Liver (tissue), 3 donors: ENCODE results near the gene CORO2A.

ENCODE experiments used
- EGR1 ChIP-seq, 2 donors: IDR thresholded peaks; 2 replicates each; pipeline ENCODE4 v1.6.1; 2016 to 2018; ENCODE audit warnings: antibody characterized with exemption in 2 of 2, low read depth in 2 of 2
- GABPA ChIP-seq, 2 donors: IDR thresholded peaks in 1 of 2; conservative IDR thresholded peaks in 1 of 2; 2 replicates each; pipeline ENCODE4 v1.6.1; 2016; ENCODE audit warnings: antibody characterized with exemption in 2 of 2, mild to moderate bottlenecking in 1 of 2, moderate library complexity in 1 of 2
- YY1 ChIP-seq: IDR thresholded peaks from 2 replicates; pipeline ENCODE4 v1.6.1; 2016; ENCODE audit warnings: antibody characterized with exemption, mild to moderate bottlenecking
- TF ChIP-seq, protein P1 (sequence below): IDR thresholded peaks from 2 replicates; pipeline ENCODE4 v1.6.1; 2016; ENCODE audit warnings: antibody characterized with exemption
- TF ChIP-seq, protein P2 (sequence below): fragments of 150-350 bp; IDR thresholded peaks from 2 replicates; pipeline ENCODE4 v1.5.1; 2017; ENCODE audit warnings: improper control_type of control experiment, low read depth, low read length; ENCODE audit not compliant: missing input control
- TF ChIP-seq, protein P3 (sequence below): IDR thresholded peaks from 2 replicates; pipeline ENCODE4 v1.6.1; 2016; ENCODE audit warnings: antibody characterized with exemption
- donor health status: healthy.
- donor health status: healthy.

DNA sequence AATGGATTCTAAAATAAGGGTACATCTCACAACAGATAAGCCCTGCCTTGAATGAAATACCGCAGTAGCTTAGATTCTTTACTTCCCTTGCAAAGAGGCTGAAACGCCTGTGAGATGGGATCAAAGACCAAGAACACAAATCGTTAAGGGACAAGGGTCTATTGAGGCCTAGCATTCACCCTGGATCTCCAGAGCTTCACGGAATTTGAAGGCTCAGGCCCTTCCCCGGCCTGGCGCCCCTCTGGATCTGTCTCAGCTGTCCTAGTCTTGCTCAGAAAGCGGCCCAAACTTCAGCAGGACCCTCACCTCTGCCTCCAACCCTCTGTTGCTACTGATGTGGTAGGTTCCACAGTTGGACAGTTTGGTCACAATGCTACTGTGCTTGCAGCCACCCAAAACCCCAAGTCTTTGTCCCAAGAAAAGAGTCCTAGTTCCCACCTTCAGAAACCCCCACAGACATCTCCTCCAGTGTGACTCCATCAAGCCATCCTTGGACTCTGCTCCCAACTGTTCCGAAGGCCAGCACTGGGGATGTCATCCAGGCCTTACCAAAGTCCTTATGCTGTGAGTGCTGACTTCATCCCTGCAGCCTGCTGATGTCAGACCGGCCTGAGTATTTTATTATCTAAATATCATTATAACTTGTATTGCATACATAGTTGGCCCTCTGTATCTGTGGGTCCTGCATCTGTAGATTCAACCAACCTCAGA, 9.4 kb downstream of the CORO2A start:
- TF ChIP-seq, protein P1, sequence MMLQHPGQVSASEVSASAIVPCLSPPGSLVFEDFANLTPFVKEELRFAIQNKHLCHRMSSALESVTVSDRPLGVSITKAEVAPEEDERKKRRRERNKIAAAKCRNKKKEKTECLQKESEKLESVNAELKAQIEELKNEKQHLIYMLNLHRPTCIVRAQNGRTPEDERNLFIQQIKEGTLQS: no peak
- TF ChIP-seq, protein P2, sequence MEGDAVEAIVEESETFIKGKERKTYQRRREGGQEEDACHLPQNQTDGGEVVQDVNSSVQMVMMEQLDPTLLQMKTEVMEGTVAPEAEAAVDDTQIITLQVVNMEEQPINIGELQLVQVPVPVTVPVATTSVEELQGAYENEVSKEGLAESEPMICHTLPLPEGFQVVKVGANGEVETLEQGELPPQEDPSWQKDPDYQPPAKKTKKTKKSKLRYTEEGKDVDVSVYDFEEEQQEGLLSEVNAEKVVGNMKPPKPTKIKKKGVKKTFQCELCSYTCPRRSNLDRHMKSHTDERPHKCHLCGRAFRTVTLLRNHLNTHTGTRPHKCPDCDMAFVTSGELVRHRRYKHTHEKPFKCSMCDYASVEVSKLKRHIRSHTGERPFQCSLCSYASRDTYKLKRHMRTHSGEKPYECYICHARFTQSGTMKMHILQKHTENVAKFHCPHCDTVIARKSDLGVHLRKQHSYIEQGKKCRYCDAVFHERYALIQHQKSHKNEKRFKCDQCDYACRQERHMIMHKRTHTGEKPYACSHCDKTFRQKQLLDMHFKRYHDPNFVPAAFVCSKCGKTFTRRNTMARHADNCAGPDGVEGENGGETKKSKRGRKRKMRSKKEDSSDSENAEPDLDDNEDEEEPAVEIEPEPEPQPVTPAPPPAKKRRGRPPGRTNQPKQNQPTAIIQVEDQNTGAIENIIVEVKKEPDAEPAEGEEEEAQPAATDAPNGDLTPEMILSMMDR: no peak
- TF ChIP-seq EGR1 (IDR thresholded peaks at IDR 0.05; ENCODE audit: low read depth in 2 of 2) (no peak), YY1 (no peak), GABPA (IDR thresholded peaks at IDR 0.05 in 1 of 2, conservative IDR thresholded peaks at IDR 0.05 in 1 of 2) (no peak)
- TF ChIP-seq, protein P3, sequence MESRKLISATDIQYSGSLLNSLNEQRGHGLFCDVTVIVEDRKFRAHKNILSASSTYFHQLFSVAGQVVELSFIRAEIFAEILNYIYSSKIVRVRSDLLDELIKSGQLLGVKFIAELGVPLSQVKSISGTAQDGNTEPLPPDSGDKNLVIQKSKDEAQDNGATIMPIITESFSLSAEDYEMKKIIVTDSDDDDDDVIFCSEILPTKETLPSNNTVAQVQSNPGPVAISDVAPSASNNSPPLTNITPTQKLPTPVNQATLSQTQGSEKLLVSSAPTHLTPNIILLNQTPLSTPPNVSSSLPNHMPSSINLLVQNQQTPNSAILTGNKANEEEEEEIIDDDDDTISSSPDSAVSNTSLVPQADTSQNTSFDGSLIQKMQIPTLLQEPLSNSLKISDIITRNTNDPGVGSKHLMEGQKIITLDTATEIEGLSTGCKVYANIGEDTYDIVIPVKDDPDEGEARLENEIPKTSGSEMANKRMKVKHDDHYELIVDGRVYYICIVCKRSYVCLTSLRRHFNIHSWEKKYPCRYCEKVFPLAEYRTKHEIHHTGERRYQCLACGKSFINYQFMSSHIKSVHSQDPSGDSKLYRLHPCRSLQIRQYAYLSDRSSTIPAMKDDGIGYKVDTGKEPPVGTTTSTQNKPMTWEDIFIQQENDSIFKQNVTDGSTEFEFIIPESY: no peak
